ENCODE data around the gene SPTBN1. TPM values are rescaled to one million over a fixed set of nuclear protein-coding genes. Genes with fewer than 3 reads are reported as not detected.

The SPTBN1 gene
- total RNA-seq, 1 experiment from 2014 or later, result 262 TPM

- Histone ChIP-seq H3F3A (ENCODE audit: insufficient read depth, low read depth) (no peaks in the 10 kb centered on the region), H3K9me2 (ENCODE audit: insufficient read depth) (no peaks in the 10 kb centered on the region; the same call in 1 of the 2 replicates), H3K27ac (no peak overlapping the region), H3K4me3 (no peak overlapping the region), H4K20me1 (ENCODE audit: insufficient read depth) (no peaks in the 10 kb centered on the region), H3K9me3 (ENCODE audit: insufficient read depth, low read depth) (no peaks in the 10 kb centered on the region), H3K4me1 (replicated peaks; ENCODE audit: insufficient read depth) (no peaks in the 10 kb centered on the region), H2AFZ (no peak overlapping the region), H3K27me3 (ENCODE audit: insufficient read depth, low read depth) (no peaks in the 10 kb centered on the region), H3K4me2 (no peak overlapping the region), H3K36me3 (ENCODE audit: low read depth) (no peaks in the 10 kb centered on the region), H3K79me2 (ENCODE audit: low read depth) (no peaks in the 10 kb centered on the region)
- POLR2A ChIA-PET (ENCODE audit: unreplicated experiment), result no interaction called here
- DNase-seq, result no peak
- TF ChIP-seq EZH2 (IDR thresholded peaks at IDR 0.05; ENCODE audit: low read depth), result no peak
- TF ChIP-seq CTCF (conservative IDR thresholded peaks at IDR 0.05), result no peak
- CTCF ChIA-PET, result no interaction called here
- BruUV-seq (replicated peaks), result no TSS peak
- intact Hi-C loops (cut with micrococcal nuclease; ENCODE audit: unreplicated experiment), result no loop called here
Observed at GRCh38 chr2:54468673-54469072, 12.5 kb downstream of the SPTBN1 start.

- no peaks in the 10 kb centered on the region for H3K79me2 ChIP-seq (ENCODE audit: low read depth)
- no TSS peak for BruUV-seq (replicated peaks)
- DNase-seq, result no peak
- TF ChIP-seq CTCF (conservative IDR thresholded peaks at IDR 0.05), result no peak
- no peak for TF ChIP-seq EZH2 (IDR thresholded peaks at IDR 0.05; ENCODE audit: low read depth)
- H3K27ac ChIP-seq, result no peak overlapping the region
- CTCF ChIA-PET, result no interaction called here
- H3K9me2 ChIP-seq (ENCODE audit: insufficient read depth), result no peaks in the 10 kb centered on the region; the same call in 1 of the 2 replicates
- intact Hi-C loops (cut with micrococcal nuclease; ENCODE audit: unreplicated experiment), result no loop called here
- no peak overlapping the region for H2AFZ ChIP-seq
- no peaks in the 10 kb centered on the region for H3F3A ChIP-seq (ENCODE audit: insufficient read depth, low read depth)
- H3K4me3 ChIP-seq, result no peak overlapping the region
- no peaks in the 10 kb centered on the region for H3K27me3 ChIP-seq (ENCODE audit: insufficient read depth, low read depth)
- no peaks in the 10 kb centered on the region for H4K20me1 ChIP-seq (ENCODE audit: insufficient read depth)
- H3K9me3 ChIP-seq (ENCODE audit: insufficient read depth, low read depth), result no peaks in the 10 kb centered on the region
- H3K4me1 ChIP-seq (replicated peaks; ENCODE audit: insufficient read depth), result no peaks in the 10 kb centered on the region
- POLR2A ChIA-PET (ENCODE audit: unreplicated experiment), result interaction anchor here (0.6 kb wide), 2 partner anchors 62 to 113 kb away, joined by 5 to 7 read pairs; no protein-coding TSS in a partner anchor
- H3K4me2 ChIP-seq, result no peak overlapping the region
- no peaks in the 10 kb centered on the region for H3K36me3 ChIP-seq (ENCODE audit: low read depth)
Observed at GRCh38 chr2:54469484-54470053, 13.4 kb downstream of the SPTBN1 start.

GRCh38 chr2:54470266-54470938 is 14.3 kb downstream of the SPTBN1 start:
- DNase-seq, result no peak
- intact Hi-C loops (cut with micrococcal nuclease; ENCODE audit: unreplicated experiment), result no loop called here
- Histone ChIP-seq H3K27ac (no peak overlapping the region), H3K4me2 (no peak overlapping the region), H3K36me3 (ENCODE audit: low read depth) (no peaks in the 10 kb centered on the region), H4K20me1 (ENCODE audit: insufficient read depth) (no peaks in the 10 kb centered on the region), H2AFZ (no peak overlapping the region), H3F3A (ENCODE audit: insufficient read depth, low read depth) (no peaks in the 10 kb centered on the region), H3K27me3 (ENCODE audit: insufficient read depth, low read depth) (no peaks in the 10 kb centered on the region), H3K9me3 (ENCODE audit: insufficient read depth, low read depth) (no peaks in the 10 kb centered on the region), H3K9me2 (ENCODE audit: insufficient read depth) (no peaks in the 10 kb centered on the region; the same call in 1 of the 2 replicates), H3K79me2 (ENCODE audit: low read depth) (no peaks in the 10 kb centered on the region), H3K4me3 (no peak overlapping the region), H3K4me1 (replicated peaks; ENCODE audit: insufficient read depth) (no peaks in the 10 kb centered on the region)
- BruUV-seq (replicated peaks), result no TSS peak
- POLR2A ChIA-PET (ENCODE audit: unreplicated experiment), result interaction anchor here (0.5 kb wide), 1 partner anchor 476 kb away, joined by 3 read pairs; no protein-coding TSS in a partner anchor
- TF ChIP-seq EZH2 (IDR thresholded peaks at IDR 0.05; ENCODE audit: low read depth) (no peak), CTCF (conservative IDR thresholded peaks at IDR 0.05) (no peak)
- CTCF ChIA-PET, result no interaction called here

Measured in PC-9 (cell line).